ENCODE data around the gene FAM181A. TPM values are rescaled to one million over a fixed set of nuclear protein-coding genes. Genes with fewer than 3 reads are reported as not detected.

The FAM181A gene
- total RNA-seq = not detected in 2 replicates

DNA sequence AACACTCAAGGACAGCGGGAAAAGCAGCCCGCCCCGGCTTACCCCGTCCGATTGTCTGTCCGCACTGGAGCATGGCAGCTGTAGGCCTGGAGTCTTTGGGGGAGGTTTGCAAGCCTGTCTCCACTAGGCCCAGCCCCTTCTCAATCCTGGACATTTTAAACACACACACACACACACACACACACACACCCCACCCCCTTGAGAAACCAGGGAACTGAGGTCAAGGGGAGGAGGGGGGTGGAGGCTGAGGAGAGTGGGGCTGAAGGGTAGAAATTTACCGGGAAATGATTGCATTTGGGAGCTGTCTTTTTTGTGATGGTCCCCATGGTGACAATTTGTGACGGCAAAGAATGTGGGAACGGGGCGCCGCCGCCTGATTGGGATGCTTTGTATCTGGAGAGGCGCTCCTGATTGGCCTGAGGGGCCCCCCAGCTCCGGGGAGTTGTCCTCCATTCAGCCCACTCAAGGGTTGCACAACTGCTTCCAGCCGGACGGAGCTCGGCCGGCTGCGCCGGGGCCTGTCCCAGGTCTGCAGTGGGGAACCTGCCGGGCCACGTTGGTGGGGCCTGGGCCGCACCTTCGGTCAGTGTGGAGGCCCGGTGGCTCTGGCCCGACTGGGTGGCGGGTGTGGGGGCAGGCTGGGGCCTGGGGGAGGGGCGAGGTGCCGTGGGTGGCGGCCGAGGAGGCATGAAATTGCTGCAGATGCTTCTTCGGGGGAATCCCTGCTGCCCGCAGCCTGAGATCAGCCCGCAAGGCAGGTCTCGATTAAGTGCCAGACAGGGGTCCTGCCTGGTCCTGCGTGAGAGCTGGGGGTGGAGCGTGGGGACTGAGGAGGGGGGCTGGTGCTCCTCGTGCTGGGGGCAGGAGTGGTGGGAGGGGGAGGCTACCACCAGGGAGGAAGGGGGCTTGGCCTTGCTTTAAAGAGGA is at the start of gene FAM181A:
TSS of gene FAM181A (plus strand) at position 472 of the 927 bp plus-strand sequence. CDS start 942 bp downstream, outside the sequence.

DNA sequence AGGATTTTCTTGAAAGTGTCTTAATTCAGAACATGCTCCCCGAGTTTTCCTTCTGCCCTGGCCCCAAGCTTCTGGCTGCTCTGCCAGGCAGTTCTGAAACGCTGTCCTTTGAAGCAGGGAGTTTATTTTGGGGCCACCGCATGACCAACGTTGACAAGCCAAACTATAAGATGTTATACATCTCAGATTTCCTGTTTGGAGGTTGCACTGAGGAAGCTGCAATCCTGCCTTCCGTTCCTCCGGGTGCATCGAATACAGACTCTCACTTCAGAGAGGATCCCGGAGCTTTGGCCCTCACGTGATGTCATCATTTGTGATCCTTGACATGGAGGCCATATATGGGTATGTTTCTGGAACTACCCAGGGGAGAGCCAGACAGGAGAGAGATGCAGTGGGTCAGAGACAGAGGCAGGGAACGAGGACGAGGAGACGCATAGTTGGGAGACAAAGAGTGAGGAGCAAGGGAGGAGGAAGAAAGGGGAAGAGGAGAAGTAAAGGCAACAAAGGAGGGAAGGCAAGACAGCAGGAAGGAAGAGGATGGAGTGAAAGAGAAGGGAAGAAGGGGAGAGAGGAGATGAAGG is 49.4 kb downstream of the FAM181A start, which contains the start of gene ASB2:
TSS of gene ASB2 (minus strand) at position 94 of the 581 bp plus-strand sequence. CDS start 12,031 bp downstream, outside the sequence.

Other genes with a start within 250 kb of the FAM181A start
- under 0.01 TPM in 1 of 2 replicates, not detected in the other for gene PRIMA1, start 138.9 kb upstream of the FAM181A start, total RNA-seq
- under 0.01 and 0.43 TPM in 2 replicates for gene ASB2, start 49.2 kb downstream of the FAM181A start, total RNA-seq
- not detected in 2 replicates for gene CCDC197, start 70.0 kb downstream of the FAM181A start, total RNA-seq
- gene OTUB2, start 99.0 kb downstream of the FAM181A start, total RNA-seq = 2.7 and 4.2 TPM in 2 replicates
- gene DDX24, start 153.9 kb downstream of the FAM181A start, total RNA-seq = 83.7 and 160 TPM in 2 replicates
- 5.0 and 9.2 TPM in 2 replicates for gene IFI27L1, start 154.0 kb downstream of the FAM181A start, total RNA-seq
- gene IFI27, start 183.4 kb downstream of the FAM181A start, total RNA-seq = 41.1 and 53.0 TPM in 2 replicates
- 39.5 and 43.1 TPM in 2 replicates for gene IFI27L2, start 202.3 kb downstream of the FAM181A start, total RNA-seq
- gene PPP4R4, start 247.0 kb downstream of the FAM181A start, total RNA-seq = 15.9 and 17.4 TPM in 2 replicates